C4-2B (cell line): Measurements from ENCODE around the gene DNAJC2.
"Not testable (repeated sequence)": the region's sequence is repeated elsewhere in the genome, so short reads cannot be mapped to it uniquely, and the experiment has no call there.

Experiments used
- CTCF ChIP-seq: fragments of 450-650 bp; conservative IDR thresholded peaks from 2 replicates; pipeline ENCODE4 v1.5.1; 2017; ENCODE audit warnings: mild to moderate bottlenecking
- ZFX ChIP-seq: fragments of 450-650 bp; IDR thresholded peaks from 2 replicates; pipeline ENCODE4 v1.6.1; 2017

- not testable (repeated sequence) for TF ChIP-seq ZFX, CTCF
Measured at GRCh38 chr7:103279963-103280802, 64.4 kb downstream of the DNAJC2 start.
